ENCODE measurements around the gene KCNT1.

- TF ChIP-seq GATA3 (IDR thresholded peaks at IDR 0.05; ENCODE audit: low read depth, low read length) (no peak), GATA2 (IDR thresholded peaks at IDR 0.05; ENCODE audit: low read depth, low read length) (no peak)
Measured at GRCh38 chr9:135677641-135678168, 24.3 kb upstream of the KCNT1 start.
